RWPE1 (cell line): ENCODE measurements around the gene MYBPC3.

Experiments used
- CTCF ChIA-PET: fragments of 350-600 bp; sonication (Branson Sonifier 250); formaldehyde crosslinking; extraction: SDS; loops from one replicate; lab custom pipeline; 2021; lab: Yijun Ruan, JAX
- POLR2A ChIA-PET: fragments of 400-600 bp; formaldehyde crosslinking; extraction: SDS; loops from one replicate; lab custom pipeline; 2020; ENCODE audit warnings: antibody characterized with exemption; ENCODE audit not compliant: low non-redundant PET; lab: Yijun Ruan, JAX
- DNase-seq: peaks from one replicate; pipeline ENCODE4 v3.0.0; 2012; ENCODE audit warnings: low spot score
- H3K27ac ChIP-seq: fragments of 450-650 bp; 2 replicates; pipeline ENCODE4 v1.5.1; 2017
- TF ChIP-seq, protein P1 (sequence below): fragments of 450-650 bp; conservative IDR thresholded peaks from 2 replicates; pipeline ENCODE4 v1.5.1; 2017; ENCODE audit warnings: low read depth, mild to moderate bottlenecking

The MYBPC3 gene

DNA sequence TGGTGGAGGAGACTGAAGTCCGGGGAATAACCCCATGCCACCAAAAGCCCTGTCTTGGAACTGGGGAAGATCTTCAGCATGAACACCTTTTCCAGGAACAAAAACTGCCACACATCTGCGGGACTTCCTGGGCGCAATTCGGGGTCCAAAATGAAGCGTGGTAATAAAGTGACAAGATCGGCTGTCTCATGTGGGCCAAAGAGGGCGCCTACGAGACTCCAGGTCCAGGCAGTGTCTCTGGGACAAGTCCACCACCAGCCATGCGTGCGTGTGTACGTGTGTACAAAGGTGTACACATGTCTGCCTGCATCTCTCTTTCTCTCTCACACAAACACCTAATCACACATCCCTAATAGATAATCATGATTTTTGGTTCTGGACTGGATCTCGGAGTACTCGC is 8.9 kb upstream of the MYBPC3 start:
- no peak for DNase-seq
- H3K27ac ChIP-seq, result no peak overlapping the region
- CTCF ChIA-PET, result interaction anchor here (0.6 kb wide), 1 partner anchor 97 kb away, joined by 3 read pairs; no protein-coding TSS in a partner anchor
- TF ChIP-seq, protein P1, sequence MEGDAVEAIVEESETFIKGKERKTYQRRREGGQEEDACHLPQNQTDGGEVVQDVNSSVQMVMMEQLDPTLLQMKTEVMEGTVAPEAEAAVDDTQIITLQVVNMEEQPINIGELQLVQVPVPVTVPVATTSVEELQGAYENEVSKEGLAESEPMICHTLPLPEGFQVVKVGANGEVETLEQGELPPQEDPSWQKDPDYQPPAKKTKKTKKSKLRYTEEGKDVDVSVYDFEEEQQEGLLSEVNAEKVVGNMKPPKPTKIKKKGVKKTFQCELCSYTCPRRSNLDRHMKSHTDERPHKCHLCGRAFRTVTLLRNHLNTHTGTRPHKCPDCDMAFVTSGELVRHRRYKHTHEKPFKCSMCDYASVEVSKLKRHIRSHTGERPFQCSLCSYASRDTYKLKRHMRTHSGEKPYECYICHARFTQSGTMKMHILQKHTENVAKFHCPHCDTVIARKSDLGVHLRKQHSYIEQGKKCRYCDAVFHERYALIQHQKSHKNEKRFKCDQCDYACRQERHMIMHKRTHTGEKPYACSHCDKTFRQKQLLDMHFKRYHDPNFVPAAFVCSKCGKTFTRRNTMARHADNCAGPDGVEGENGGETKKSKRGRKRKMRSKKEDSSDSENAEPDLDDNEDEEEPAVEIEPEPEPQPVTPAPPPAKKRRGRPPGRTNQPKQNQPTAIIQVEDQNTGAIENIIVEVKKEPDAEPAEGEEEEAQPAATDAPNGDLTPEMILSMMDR, result no peak
- POLR2A ChIA-PET, result no interaction called here

DNA sequence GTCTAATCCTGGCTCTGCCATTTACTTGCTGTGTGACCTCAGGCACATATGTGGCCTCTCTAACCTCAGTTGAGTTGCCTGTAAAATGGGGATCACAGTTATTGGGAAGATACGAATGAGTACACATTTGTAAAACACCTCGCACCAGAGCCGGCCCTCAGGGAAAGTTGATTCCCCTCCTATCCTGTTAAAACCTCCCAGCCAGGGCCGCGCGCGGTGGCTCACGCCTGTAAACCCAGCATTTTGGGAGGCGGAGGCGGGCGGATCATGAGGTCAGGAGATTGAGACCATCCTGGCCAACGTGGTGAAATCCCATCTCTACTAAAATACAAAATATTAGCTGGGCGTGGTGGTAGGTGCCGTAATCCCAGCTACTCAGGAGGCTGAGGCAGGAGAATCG is 7.8 kb upstream of the MYBPC3 start:
- TF ChIP-seq, protein P1, result no peak
- H3K27ac ChIP-seq, result no peak overlapping the region; the same call in 1 of the 2 replicates
- CTCF ChIA-PET, result interaction anchor here (0.6 to 0.8 kb wide), 2 partner anchors 14 to 46 kb away, joined by 3 read pairs; no protein-coding TSS in a partner anchor
- DNase-seq, result no peak
- POLR2A ChIA-PET, result interaction anchor here (0.5 kb wide), 1 partner anchor 109 kb away, joined by 12 read pairs; no protein-coding TSS in a partner anchor

DNA sequence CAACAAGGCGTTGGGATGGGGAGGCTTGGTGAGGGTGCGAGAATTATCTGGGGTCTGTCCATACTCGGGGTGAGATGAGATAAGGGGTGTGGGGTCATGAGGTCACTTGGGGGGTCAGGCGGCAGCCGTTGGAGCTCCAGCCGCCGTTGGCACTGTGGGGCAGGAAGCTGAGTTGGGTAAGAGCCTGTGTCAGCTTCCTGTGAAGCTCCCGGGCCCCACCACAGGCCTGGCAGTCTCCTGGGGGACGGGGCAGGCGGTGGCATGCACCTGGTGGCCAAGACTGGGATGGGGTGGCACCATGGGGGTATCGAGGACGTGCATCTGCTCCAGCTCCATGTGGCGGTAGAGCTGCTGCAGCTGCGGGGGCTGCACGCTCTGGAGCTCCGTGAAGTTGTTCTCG is 7.1 kb upstream of the MYBPC3 start:
- H3K27ac ChIP-seq, result peak overlapping the region; percentile 17; the same call in 1 of the 2 replicates
- CTCF ChIA-PET, result interaction anchor here (0.7 to 0.8 kb wide), 2 partner anchors 15 to 32 kb away, joined by 3 read pairs; no protein-coding TSS in a partner anchor
- TF ChIP-seq, protein P1, result no peak
- no peak for DNase-seq
- POLR2A ChIA-PET, result no interaction called here

DNA sequence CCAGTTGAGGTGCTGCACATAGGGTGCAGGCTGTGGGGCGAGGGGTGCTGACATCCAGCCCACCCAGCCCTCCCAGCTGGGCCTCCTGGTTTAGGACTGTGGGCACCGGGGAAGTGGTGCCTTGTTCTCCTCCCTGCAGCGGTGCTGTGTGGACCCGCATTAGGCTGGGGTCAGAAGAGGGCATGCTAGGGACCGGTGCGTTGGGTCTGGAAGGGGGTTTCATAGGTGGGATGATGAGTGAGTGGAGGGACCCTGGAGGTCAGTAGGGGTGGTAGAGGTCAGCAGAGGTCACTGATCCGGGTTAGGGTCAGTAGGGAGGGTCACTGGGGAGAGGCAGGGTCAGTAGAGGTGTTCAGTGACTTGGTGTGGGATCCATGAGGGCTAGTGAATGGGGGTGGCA is 6.7 kb upstream of the MYBPC3 start:
- TF ChIP-seq, protein P1, result no peak
- no peak for DNase-seq
- ChIA-PET POLR2A (no interaction called here), CTCF (interaction anchor here (0.7 kb wide), 1 partner anchor 32 kb away, joined by 3 read pairs; no protein-coding TSS in a partner anchor)
- H3K27ac ChIP-seq, result peak overlapping the region; percentile 17; the same call in 1 of the 2 replicates

DNA sequence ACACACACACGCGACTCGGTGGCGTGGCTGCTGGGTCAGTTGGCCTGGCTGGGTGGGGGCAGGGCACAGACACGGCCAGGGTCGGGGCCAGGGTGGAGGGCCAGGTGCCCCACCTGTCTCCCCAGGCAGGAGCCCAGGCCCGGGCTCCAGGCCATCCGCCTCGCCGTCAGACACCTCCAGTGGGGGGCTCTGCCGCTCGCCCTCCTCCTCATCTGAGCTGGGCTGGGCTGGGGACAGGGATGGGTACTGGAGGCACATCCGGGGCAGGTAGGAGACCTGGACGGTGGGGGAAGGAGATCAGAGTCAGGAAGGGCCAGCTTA is 6.2 kb upstream of the MYBPC3 start:
- ChIA-PET POLR2A (no interaction called here), CTCF (no interaction called here)
- TF ChIP-seq, protein P1, result no peak
- no peak for DNase-seq
- peak overlapping the region; percentile 17; the same call in 1 of the 2 replicates for H3K27ac ChIP-seq

DNA sequence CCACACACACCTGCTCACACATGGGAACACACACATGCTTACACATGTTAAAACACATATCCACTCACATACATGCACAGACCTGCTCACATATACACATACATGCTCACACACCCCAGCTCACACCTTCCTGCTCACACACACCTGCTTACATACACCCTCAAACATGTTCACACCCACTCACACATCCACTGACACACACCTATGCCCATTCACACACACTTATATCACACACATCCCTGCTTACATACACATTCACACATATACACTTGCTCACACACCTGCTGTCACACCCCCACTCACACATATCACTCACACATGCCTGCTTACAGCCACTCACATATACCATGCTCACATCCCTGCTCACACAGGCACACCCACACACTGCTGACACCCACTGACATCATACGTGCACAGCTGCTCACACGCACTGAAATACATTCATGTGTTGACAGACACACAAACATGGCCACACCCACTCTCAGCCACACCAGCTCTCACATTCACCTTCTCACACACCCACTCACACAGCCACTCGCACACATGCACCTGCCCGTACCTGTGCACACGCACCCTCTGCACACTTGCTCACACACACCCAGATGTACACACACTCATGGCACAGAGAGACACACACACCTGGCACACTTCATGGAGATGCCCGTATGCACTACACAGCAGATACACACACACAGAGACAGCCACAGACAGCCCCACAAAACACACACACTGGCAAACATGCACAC is 5.7 kb upstream of the MYBPC3 start:
- TF ChIP-seq, protein P1, result no peak
- ChIA-PET POLR2A (no interaction called here), CTCF (interaction anchor here (0.6 to 1.1 kb wide), 2 partner anchors 11 to 205 kb away, joined by 3 read pairs; no protein-coding TSS in a partner anchor)
- no peak for DNase-seq
- 0 out of 2 replicates have a peak overlapping the region, but pooled peaks have one; percentile 17 for H3K27ac ChIP-seq
